ENCODE measurements around the gene PAQR4.

The PAQR4 gene

DNA sequence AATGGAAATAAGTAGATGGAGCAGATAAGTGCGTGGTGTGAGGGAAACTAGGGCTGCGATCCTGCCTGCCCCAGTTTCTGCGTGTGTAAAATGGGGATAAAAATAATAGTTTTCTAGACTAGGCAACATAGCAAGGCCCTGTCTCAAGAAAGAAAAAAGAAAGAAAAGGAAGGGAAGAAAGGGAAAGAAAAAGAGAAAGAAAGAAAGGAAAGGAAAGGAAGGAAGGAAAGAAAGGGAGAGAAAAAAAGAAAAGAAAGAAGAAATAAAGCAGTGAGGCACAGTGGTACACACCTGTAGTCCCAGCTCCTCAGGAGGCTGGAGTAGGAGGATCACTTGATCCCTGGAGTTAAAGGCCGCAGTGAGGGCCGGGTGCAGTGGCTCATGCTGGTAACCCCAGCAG lies 13.3 kb downstream of the PAQR4 start:
- TF ChIP-seq, protein P1, sequence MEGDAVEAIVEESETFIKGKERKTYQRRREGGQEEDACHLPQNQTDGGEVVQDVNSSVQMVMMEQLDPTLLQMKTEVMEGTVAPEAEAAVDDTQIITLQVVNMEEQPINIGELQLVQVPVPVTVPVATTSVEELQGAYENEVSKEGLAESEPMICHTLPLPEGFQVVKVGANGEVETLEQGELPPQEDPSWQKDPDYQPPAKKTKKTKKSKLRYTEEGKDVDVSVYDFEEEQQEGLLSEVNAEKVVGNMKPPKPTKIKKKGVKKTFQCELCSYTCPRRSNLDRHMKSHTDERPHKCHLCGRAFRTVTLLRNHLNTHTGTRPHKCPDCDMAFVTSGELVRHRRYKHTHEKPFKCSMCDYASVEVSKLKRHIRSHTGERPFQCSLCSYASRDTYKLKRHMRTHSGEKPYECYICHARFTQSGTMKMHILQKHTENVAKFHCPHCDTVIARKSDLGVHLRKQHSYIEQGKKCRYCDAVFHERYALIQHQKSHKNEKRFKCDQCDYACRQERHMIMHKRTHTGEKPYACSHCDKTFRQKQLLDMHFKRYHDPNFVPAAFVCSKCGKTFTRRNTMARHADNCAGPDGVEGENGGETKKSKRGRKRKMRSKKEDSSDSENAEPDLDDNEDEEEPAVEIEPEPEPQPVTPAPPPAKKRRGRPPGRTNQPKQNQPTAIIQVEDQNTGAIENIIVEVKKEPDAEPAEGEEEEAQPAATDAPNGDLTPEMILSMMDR (IDR thresholded peaks at IDR 0.05; ENCODE audit: borderline replicate concordance, insufficient read depth, low read depth, low read length) = no peak
- no peak overlapping the region for H3K4me3 ChIP-seq (ENCODE audit: low read depth, low read length)

DNA sequence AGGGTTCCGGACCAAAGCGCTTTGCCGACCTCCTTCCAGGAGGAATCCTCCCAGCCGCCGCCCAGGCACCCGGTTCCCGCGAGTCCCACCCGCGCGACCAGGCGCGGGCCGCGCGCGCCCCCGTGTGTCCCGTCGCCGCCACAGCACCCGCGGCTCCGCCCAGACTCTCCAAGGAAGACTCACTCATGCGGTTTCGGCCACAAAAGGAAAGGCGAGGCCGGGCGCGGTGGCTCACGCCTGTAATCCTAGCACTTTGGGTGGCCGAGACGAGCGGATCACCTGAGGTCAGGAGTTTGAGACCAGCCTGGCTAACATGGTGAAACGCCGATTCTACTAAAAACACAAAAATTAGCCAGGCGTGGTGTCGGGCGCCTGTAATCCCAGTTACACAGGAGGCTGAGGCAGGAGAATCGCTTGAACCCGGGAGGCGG lies 14.6 kb downstream of the PAQR4 start:
- H3K4me3 ChIP-seq (ENCODE audit: low read depth, low read length) = peak overlapping the region; percentile 38

DNA sequence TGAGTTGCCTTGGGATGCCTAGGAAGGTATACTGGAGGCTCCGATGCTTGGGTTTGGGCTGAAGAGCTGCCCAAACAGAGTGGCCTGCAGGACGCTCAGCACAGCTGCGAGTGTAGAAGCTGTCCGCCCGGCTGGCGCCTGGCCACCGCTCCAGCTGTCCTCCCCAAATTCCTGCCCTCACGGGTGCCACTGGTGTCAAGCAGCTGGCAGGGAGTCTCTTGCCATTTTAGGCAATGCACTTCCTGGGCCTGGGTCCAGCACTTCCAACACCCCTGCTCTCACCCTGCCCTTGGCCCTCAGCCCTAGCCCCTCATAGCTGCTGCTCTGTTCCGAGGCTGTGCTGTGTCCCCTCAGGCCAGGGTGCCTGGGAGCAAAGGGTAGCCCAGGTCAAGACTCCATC lies 16.3 kb downstream of the PAQR4 start:
- TF ChIP-seq, protein P1 (IDR thresholded peaks at IDR 0.05; ENCODE audit: borderline replicate concordance, insufficient read depth, low read depth, low read length) = no peak
- no peak overlapping the region for H3K4me3 ChIP-seq (ENCODE audit: low read depth, low read length)

More for the DNA sequence above, 14.6 kb downstream of the PAQR4 start:
- TF ChIP-seq, protein P1 (IDR thresholded peaks at IDR 0.05; ENCODE audit: borderline replicate concordance, insufficient read depth, low read depth, low read length) = peak; percentile 96

DNA sequence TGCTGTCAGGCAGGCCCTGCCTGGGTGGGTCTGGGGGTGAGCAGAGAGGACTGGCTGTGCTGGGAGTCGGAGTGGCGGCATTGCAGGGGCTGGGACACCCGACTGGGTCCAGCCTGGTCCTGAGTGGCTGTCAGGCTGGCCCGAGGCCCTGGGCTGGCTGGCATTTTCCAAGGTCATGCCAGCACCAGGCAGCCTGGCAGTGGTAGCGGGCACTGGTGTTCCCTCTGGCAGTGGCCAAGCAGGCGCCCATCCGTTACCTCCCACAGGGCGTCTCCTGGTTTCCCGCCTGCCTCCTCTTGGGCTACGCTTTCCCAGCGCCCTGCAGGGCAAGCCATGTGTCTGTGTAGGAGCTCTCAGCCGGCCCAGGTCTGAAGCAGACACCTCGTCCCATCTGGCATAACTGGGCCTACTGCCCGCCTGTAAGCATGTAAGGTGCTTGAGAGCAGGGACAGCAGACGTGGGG lies 16.8 kb downstream of the PAQR4 start:
- TF ChIP-seq, protein P1 (IDR thresholded peaks at IDR 0.05; ENCODE audit: borderline replicate concordance, insufficient read depth, low read depth, low read length) = no peak
- H3K4me3 ChIP-seq (ENCODE audit: low read depth, low read length) = no peak overlapping the region

DNA sequence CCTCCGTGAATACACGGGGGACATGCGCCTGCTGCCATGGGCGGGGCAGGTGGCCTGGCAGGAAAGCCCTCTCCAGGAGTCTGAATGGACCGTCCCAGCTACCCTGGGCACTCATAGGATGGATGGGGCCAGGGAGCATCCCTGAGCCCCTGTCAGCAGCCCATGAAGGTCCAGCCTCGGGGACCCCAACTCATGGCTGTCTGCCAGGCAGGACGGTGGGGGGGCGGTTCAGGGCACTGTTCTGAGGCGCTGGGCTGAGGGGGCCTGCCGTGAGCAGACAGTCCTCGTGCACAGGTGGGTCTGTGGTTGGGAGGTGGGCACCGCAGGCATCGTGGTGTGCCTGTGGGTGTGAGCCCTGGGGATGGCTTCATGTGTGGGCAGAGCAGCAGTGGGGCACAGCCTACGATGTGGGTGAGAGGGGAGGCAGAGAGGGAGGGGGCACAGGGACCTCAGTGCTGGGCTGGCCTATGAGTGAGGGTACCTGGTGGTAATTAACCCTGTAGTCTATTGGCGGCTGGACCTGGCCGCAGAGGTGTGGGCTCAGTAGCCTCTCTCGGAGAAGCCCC lies 17.6 kb downstream of the PAQR4 start:
- no peak overlapping the region for H3K4me3 ChIP-seq (ENCODE audit: low read depth, low read length)
- TF ChIP-seq, protein P1 (IDR thresholded peaks at IDR 0.05; ENCODE audit: borderline replicate concordance, insufficient read depth, low read depth, low read length) = no peak

DNA sequence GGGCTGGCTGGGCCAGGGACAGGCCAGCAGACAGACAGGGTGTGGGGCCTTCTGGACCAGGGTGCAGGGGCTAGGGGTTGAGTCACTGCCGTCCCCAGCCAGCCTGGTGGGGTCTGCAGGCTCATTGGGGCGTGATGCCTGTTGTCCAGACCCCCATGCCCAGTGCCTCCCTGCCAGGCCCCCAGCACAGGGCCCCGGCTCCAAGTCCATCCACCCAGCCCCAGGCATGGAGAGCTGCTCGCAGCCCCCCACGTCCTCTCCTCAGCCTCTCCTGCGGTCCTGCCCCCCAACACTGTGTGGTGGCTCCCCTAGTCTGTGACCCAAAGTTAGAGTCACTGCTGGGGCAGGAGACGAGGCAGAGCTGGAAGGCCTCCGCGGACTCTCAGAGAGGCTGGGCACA lies 18.1 kb downstream of the PAQR4 start:
- no peak overlapping the region for H3K4me3 ChIP-seq (ENCODE audit: low read depth, low read length)
- TF ChIP-seq, protein P1 (IDR thresholded peaks at IDR 0.05; ENCODE audit: borderline replicate concordance, insufficient read depth, low read depth, low read length) = no peak

DNA sequence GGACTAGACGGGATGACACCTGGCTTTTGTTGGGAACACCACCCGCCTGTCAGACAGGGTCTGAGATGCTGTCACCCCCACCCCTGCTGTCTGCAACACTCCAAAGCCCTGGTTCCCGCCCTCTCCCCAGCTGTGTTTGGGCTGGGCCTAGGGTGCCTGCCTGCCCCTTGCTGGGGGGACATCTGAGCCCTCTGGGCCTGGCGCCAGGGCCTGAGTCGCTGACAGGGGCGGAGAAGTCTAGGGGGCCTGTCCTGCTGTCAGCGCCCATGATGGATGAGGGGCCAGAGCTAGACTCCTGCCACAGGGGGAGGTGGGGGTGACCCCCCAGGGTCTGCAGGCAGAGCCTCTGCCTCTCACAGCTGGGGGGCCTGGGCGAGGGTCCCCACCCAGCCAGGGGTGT lies 18.7 kb downstream of the PAQR4 start:
- TF ChIP-seq, protein P1 (IDR thresholded peaks at IDR 0.05; ENCODE audit: borderline replicate concordance, insufficient read depth, low read depth, low read length) = no peak
- H3K4me3 ChIP-seq (ENCODE audit: low read depth, low read length) = no peak overlapping the region

All from GM12875 (cell line).